ENCODE measurements around the gene TPSAB1.

Gene TPSAB1

DNA sequence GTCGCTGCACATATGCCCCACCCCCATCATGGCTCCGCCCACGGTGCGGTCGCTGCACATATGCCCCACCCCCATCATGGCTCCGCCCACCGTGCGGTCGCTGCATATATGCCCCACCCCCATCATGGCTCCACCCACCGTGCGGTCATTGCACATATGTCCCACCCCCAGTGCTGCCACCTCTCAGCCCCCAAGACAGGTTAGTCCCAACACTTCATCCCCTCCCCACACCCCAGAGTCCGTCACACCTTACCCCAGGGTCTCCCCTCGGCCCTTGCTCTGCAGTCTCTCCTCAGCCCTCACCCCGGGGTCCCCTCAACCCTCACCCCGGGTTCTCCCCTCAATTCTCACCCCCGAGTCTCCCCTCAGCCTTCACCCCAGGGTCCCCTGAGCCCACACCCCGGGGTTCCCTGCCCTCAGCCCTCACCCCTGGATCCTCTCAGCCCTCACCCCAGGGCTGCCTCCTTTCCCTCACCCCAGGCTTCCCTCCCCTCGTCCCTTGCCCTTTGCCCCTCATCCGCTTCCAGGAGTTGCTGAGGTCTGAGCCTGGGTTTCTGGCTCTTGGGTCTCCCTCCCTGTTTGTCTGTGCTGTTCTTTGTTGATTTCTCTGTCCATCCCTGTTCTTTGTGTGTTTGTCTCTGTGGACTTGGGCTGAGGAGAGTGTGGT is 41.0 kb upstream of the TPSAB1 start:
- Histone ChIP-seq H3K4me3 (ENCODE audit: low read length) (no peak overlapping the region), H3K4me1 (ENCODE audit: control insufficient read depth, insufficient read depth, low read length) (no peaks in the 10 kb centered on the region), H3K4me2 (ENCODE audit: low read length) (no peak overlapping the region), H3K36me3 (ENCODE audit: insufficient read depth, low read length) (no peaks in the 10 kb centered on the region), H3K27me3 (ENCODE audit: control insufficient read depth, insufficient read depth, low read length) (peaks cover 10% of the 10 kb centered on the region), H3K9me3 (replicated peaks; ENCODE audit: low read length) (no peaks in the 10 kb centered on the region), H3K9ac (ENCODE audit: low read depth, low read length) (no peak overlapping the region)

DNA sequence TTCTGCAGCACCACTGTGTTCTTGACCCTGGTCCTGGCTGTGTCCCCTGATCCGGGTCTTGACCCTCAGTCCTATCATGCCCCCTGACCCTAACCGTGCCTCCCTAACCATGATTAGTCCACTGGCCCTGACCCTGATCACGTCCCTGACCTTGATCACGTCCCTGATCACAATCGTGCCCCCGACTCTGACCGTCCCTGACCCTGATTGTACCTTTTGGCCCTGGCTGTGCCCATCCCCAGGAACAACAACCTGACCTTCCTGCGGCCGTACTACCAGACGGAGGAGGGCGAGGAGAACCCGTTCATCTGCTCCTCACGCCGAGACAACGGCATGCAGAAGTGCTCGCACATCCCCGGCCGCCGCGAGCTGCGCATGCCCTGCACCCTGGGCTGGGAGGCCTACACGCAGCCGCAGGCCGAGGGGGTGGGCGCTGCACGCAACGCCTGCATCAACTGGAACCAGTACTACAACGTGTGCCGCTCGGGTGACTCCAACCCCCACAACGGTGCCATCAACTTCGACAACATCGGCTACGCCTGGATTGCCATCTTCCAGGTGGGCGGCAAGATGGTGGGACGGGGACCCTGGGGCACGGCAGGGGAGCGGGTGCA is 40.4 kb upstream of the TPSAB1 start:
- H3K27me3 ChIP-seq (ENCODE audit: control insufficient read depth, insufficient read depth, low read length): peaks cover 12% of the 10 kb centered on the region
- H3K4me3 ChIP-seq (ENCODE audit: low read length): no peak overlapping the region
- no peaks in the 10 kb centered on the region for H3K4me1 ChIP-seq (ENCODE audit: control insufficient read depth, insufficient read depth, low read length)
- no peak overlapping the region for H3K9ac ChIP-seq (ENCODE audit: low read depth, low read length)
- no peaks in the 10 kb centered on the region for H3K9me3 ChIP-seq (replicated peaks; ENCODE audit: low read length)
- no peaks in the 10 kb centered on the region for H3K36me3 ChIP-seq (ENCODE audit: insufficient read depth, low read length)
- no peak overlapping the region for H3K4me2 ChIP-seq (ENCODE audit: low read length)

DNA sequence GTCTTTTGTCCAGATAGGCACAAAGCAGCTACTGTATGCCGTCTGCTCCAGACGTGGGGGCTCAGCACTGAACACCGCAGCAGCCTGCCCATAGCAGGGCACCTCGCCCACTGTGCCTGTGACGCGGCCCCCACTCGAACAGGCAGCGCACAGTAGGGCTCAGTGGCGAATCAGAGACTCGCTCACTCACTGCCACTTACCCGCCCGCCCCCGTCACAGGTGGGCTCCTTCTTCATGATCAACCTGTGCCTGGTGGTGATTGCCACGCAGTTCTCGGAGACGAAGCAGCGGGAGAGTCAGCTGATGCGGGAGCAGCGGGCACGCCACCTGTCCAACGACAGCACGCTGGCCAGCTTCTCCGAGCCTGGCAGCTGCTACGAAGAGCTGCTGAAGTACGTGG is 39.1 kb upstream of the TPSAB1 start:
- no peak overlapping the region for H3K4me2 ChIP-seq (ENCODE audit: low read length)
- H3K27me3 ChIP-seq (ENCODE audit: control insufficient read depth, insufficient read depth, low read length): peaks cover 18% of the 10 kb centered on the region
- no peaks in the 10 kb centered on the region for H3K9me3 ChIP-seq (replicated peaks; ENCODE audit: low read length)

DNA sequence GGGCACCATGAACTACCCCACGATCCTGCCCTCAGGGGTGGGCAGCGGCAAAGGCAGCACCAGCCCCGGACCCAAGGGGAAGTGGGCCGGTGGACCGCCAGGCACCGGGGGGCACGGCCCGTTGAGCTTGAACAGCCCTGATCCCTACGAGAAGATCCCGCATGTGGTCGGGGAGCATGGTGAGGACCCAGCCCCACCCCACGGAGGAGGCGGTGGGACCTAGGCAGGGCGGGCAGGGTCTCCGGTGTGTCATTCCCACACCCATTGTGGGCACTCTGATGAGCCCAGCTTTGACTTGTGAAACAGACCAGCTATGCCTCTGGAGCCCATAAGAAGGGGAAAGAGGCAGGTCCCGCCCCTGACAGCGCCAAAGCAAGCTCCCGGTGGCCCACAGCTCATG is 38.2 kb upstream of the TPSAB1 start:
- Histone ChIP-seq H3K9me3 (replicated peaks; ENCODE audit: low read length) (no peaks in the 10 kb centered on the region), H3K4me1 (ENCODE audit: control insufficient read depth, insufficient read depth, low read length) (no peaks in the 10 kb centered on the region), H3K9ac (ENCODE audit: low read depth, low read length) (no peak overlapping the region), H3K4me3 (ENCODE audit: low read length) (no peak overlapping the region), H3K36me3 (ENCODE audit: insufficient read depth, low read length) (no peaks in the 10 kb centered on the region), H3K27me3 (ENCODE audit: control insufficient read depth, insufficient read depth, low read length) (peaks cover 11% of the 10 kb centered on the region), H3K4me2 (ENCODE audit: low read length) (no peak overlapping the region)

More for the DNA sequence above, 39.1 kb upstream of the TPSAB1 start:
- Histone ChIP-seq H3K4me3 (ENCODE audit: low read length) (no peak overlapping the region), H3K36me3 (ENCODE audit: insufficient read depth, low read length) (no peaks in the 10 kb centered on the region), H3K4me1 (ENCODE audit: control insufficient read depth, insufficient read depth, low read length) (no peaks in the 10 kb centered on the region), H3K9ac (ENCODE audit: low read depth, low read length) (no peak overlapping the region)

DNA sequence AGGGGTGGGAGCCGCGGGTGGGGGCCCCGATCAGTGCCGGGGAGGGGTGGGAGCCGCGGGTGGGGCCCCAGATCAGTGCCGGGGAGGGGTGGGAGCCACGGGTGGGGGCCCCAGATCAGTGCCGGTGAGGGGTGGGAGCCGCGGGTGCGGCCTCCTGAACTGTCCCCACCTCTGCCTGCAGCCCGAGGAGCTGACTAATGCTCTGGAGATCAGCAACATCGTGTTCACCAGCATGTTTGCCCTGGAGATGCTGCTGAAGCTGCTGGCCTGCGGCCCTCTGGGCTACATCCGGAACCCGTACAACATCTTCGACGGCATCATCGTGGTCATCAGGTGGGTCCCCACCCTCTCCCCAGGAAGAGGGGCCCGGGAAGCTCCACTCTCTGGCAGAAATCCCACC is 35.6 kb upstream of the TPSAB1 start:
- no peak overlapping the region for H3K4me2 ChIP-seq (ENCODE audit: low read length)
- H3K9me3 ChIP-seq (replicated peaks; ENCODE audit: low read length): no peaks in the 10 kb centered on the region
- no peaks in the 10 kb centered on the region for H3K4me1 ChIP-seq (ENCODE audit: control insufficient read depth, insufficient read depth, low read length)
- no peaks in the 10 kb centered on the region for H3K36me3 ChIP-seq (ENCODE audit: insufficient read depth, low read length)
- H3K4me3 ChIP-seq (ENCODE audit: low read length): no peak overlapping the region
- peaks cover 11% of the 10 kb centered on the region for H3K27me3 ChIP-seq (ENCODE audit: control insufficient read depth, insufficient read depth, low read length)
- no peak overlapping the region for H3K9ac ChIP-seq (ENCODE audit: low read depth, low read length)

DNA sequence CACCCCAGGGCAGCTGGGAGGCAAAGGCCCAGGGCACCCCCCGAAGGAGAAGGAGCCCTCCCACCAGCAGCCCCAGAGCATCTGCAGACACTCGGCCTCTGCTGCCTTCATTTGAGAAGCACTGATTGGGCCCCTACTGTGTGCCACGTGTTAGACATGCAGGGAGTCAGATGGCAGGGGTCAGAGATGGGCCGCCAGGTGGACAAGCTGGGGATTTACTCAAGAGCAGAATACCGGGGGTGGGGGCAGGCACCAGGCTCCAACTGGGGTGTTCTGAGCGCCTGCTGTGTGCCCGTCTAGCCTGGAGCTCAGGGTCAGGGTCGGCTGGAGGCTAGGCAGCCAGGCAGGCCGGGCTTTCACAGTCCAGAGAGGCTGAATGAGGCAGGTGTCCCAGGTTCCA is 34.2 kb upstream of the TPSAB1 start:
- no peak overlapping the region for H3K9ac ChIP-seq (ENCODE audit: low read depth, low read length)
- H3K4me1 ChIP-seq (ENCODE audit: control insufficient read depth, insufficient read depth, low read length): no peaks in the 10 kb centered on the region
- no peaks in the 10 kb centered on the region for H3K9me3 ChIP-seq (replicated peaks; ENCODE audit: low read length)
- H3K27me3 ChIP-seq (ENCODE audit: control insufficient read depth, insufficient read depth, low read length): peaks cover 11% of the 10 kb centered on the region
- H3K4me3 ChIP-seq (ENCODE audit: low read length): no peak overlapping the region
- H3K4me2 ChIP-seq (ENCODE audit: low read length): no peak overlapping the region
- no peaks in the 10 kb centered on the region for H3K36me3 ChIP-seq (ENCODE audit: insufficient read depth, low read length)

DNA sequence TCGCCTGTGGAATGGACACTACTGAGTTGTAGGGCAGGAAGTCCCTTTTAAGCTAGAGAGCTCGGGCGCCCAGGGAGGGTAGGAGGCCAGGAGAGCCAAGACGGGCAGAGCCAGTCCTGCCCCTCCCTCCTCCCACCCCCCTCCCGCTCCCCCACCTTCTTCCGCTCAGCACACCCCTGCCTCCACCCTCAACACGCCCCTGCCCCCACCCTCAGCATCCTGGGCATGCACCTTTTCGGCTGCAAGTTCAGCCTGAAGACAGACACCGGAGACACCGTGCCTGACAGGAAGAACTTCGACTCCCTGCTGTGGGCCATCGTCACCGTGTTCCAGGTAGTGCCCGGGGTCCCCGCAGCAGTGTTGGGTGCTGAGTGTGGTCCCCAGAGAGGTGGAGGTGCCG is 33.7 kb upstream of the TPSAB1 start:
- H3K36me3 ChIP-seq (ENCODE audit: insufficient read depth, low read length): no peaks in the 10 kb centered on the region
- H3K9me3 ChIP-seq (replicated peaks; ENCODE audit: low read length): no peaks in the 10 kb centered on the region
- H3K4me2 ChIP-seq (ENCODE audit: low read length): no peak overlapping the region
- peaks cover 11% of the 10 kb centered on the region for H3K27me3 ChIP-seq (ENCODE audit: control insufficient read depth, insufficient read depth, low read length)
- no peak overlapping the region for H3K4me3 ChIP-seq (ENCODE audit: low read length)
- no peak overlapping the region for H3K9ac ChIP-seq (ENCODE audit: low read depth, low read length)
- H3K4me1 ChIP-seq (ENCODE audit: control insufficient read depth, insufficient read depth, low read length): no peaks in the 10 kb centered on the region

DNA sequence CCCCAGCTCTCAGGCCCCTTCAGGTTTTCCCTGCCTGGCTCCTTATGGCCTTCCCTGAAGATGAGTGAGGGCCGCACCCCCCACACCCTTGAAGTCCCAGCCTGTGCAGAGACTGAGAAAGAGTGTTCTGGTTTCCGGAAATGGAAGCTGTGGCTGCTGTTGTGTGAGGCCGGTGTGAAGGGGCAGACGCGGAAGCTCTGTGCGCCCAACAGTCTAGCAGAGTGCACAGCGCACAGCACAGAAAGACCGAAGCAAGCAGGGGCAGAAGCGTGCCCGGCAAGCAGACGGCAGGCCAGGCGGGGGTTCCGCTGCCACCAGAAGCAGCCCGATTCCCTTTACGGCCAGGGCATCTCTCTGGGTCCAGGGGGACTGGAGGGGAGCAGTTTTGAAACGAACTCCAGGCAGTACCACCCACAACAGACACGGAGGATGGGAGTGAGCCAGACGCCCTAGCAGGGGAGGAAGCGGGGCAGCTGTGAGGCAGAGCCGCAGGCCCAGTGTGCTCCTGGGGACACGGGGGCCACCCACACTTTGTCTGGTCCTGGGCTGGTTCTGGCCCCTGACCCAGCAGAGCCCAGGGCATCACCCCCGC is 32.2 kb upstream of the TPSAB1 start:
- no peaks in the 10 kb centered on the region for H3K36me3 ChIP-seq (ENCODE audit: insufficient read depth, low read length)
- H3K27me3 ChIP-seq (ENCODE audit: control insufficient read depth, insufficient read depth, low read length): peaks cover 11% of the 10 kb centered on the region
- no peak overlapping the region for H3K4me2 ChIP-seq (ENCODE audit: low read length)
- no peak overlapping the region for H3K9ac ChIP-seq (ENCODE audit: low read depth, low read length)
- H3K4me1 ChIP-seq (ENCODE audit: control insufficient read depth, insufficient read depth, low read length): no peaks in the 10 kb centered on the region
- H3K4me3 ChIP-seq (ENCODE audit: low read length): no peak overlapping the region
- H3K9me3 ChIP-seq (replicated peaks; ENCODE audit: low read length): no peaks in the 10 kb centered on the region

DNA sequence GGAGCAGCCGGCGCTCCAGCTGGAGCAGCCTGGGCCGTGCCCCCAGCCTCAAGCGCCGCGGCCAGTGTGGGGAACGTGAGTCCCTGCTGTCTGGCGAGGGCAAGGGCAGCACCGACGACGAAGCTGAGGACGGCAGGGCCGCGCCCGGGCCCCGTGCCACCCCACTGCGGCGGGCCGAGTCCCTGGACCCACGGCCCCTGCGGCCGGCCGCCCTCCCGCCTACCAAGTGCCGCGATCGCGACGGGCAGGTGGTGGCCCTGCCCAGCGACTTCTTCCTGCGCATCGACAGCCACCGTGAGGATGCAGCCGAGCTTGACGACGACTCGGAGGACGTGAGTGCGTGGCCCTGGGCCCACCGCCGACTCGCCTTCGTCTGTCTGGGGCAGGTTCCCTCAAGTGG is 31.4 kb upstream of the TPSAB1 start:
- Histone ChIP-seq H3K9ac (ENCODE audit: low read depth, low read length) (no peak overlapping the region), H3K4me1 (ENCODE audit: control insufficient read depth, insufficient read depth, low read length) (no peaks in the 10 kb centered on the region), H3K4me3 (ENCODE audit: low read length) (no peak overlapping the region)

DNA sequence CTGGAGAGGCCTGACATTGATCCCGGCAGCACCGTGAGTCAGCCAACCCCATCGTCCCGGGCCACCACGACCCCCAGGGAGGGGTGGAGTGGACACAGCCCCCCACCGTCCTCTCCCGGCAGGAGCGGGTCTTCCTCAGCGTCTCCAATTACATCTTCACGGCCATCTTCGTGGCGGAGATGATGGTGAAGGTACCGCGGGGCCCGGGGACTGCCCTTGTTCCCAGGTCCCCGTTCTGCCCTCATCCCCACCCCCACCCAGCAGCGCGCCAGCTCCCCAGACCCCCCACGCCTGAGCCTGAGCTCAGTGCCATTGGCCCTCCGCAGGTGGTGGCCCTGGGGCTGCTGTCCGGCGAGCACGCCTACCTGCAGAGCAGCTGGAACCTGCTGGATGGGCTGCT is 30.0 kb upstream of the TPSAB1 start:
- H3K36me3 ChIP-seq (ENCODE audit: insufficient read depth, low read length): no peaks in the 10 kb centered on the region
- H3K4me2 ChIP-seq (ENCODE audit: low read length): no peak overlapping the region
- H3K9me3 ChIP-seq (replicated peaks; ENCODE audit: low read length): no peaks in the 10 kb centered on the region
- no peak overlapping the region for H3K9ac ChIP-seq (ENCODE audit: low read depth, low read length)
- H3K27me3 ChIP-seq (ENCODE audit: control insufficient read depth, insufficient read depth, low read length): peaks cover 3% of the 10 kb centered on the region
- no peaks in the 10 kb centered on the region for H3K4me1 ChIP-seq (ENCODE audit: control insufficient read depth, insufficient read depth, low read length)
- no peak overlapping the region for H3K4me3 ChIP-seq (ENCODE audit: low read length)

More for the DNA sequence above, 31.4 kb upstream of the TPSAB1 start:
- H3K4me2 ChIP-seq (ENCODE audit: low read length): no peak overlapping the region
- no peaks in the 10 kb centered on the region for H3K9me3 ChIP-seq (replicated peaks; ENCODE audit: low read length)
- no peaks in the 10 kb centered on the region for H3K36me3 ChIP-seq (ENCODE audit: insufficient read depth, low read length)
- peaks cover 11% of the 10 kb centered on the region for H3K27me3 ChIP-seq (ENCODE audit: control insufficient read depth, insufficient read depth, low read length)

DNA sequence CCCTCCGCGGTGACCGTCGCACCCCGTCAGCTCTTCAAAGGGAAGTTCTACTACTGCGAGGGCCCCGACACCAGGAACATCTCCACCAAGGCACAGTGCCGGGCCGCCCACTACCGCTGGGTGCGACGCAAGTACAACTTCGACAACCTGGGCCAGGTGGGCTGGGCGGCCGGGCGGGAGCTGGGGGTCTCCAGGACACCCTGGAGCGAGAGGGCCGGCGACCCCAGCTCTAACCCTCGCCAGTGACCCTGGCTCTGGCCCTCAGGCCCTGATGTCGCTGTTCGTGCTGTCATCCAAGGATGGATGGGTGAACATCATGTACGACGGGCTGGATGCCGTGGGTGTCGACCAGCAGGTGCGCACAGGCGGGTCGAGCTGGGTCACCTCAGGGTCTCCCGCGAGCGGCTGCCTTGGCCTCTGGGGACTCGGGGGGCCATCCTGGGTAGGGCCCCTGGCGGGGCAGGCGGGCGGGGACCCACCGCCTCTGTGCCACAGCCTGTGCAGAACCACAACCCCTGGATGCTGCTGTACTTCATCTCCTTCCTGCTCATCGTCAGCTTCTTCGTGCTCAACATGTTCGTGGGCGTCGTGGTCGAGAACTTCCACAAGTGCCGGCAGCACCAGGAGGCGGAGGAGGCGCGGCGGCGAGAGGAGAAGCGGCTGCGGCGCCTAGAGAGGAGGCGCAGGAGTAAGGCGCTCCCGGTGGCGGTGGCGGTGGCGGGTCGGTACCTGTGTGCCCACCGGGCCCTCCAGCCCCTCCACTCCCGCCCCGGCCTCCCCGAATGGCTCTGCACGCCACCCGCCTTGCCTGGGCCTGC is 28.8 kb upstream of the TPSAB1 start:
- H3K9ac ChIP-seq (ENCODE audit: low read depth, low read length): no peak overlapping the region
- no peak overlapping the region for H3K4me3 ChIP-seq (ENCODE audit: low read length)
- no peaks in the 10 kb centered on the region for H3K4me1 ChIP-seq (ENCODE audit: control insufficient read depth, insufficient read depth, low read length)
- H3K9me3 ChIP-seq (replicated peaks; ENCODE audit: low read length): no peaks in the 10 kb centered on the region
- H3K4me2 ChIP-seq (ENCODE audit: low read length): no peak overlapping the region
- no peaks in the 10 kb centered on the region for H3K27me3 ChIP-seq (ENCODE audit: control insufficient read depth, insufficient read depth, low read length)
- H3K36me3 ChIP-seq (ENCODE audit: insufficient read depth, low read length): no peaks in the 10 kb centered on the region

All from skeletal muscle satellite cell (primary cell).